ENCODE data around the gene FAM81A.
"Not testable (repeated sequence)": the region's sequence is repeated elsewhere in the genome, so short reads cannot be mapped to it uniquely, and the experiment has no call there.

Gene FAM81A

GRCh38 chr15:59428898-59429297 is 9.1 kb upstream of the FAM81A start:
- DNase-seq = not testable (repeated sequence)

GRCh38 chr15:59432389-59432788 is 5.6 kb upstream of the FAM81A start:
- no peak for DNase-seq

- DNase-seq = no peak
Measured at GRCh38 chr15:59434481-59434880, 3.5 kb upstream of the FAM81A start.

GRCh38 chr15:59436774-59437141 is 1.2 kb upstream of the FAM81A start:
- DNase-seq = no peak

GRCh38 chr15:59437142-59437816 is 707 bp upstream of the FAM81A start:
- DNase-seq = no peak

- DNase-seq = no peak
Measured at GRCh38 chr15:59438625-59439290, 772 bp downstream of the FAM81A start.

- no peak for DNase-seq
Measured at GRCh38 chr15:59439576-59439975, 1.6 kb downstream of the FAM81A start.

GRCh38 chr15:59443341-59444072 is 5.5 kb downstream of the FAM81A start:
- no peak for DNase-seq

- no peak for DNase-seq
Measured at GRCh38 chr15:59444081-59444835, 6.3 kb downstream of the FAM81A start.

GRCh38 chr15:59444980-59445545 is 7.1 kb downstream of the FAM81A start:
- no peak for DNase-seq

GRCh38 chr15:59446232-59446957 is 8.4 kb downstream of the FAM81A start:
- no peak for DNase-seq

- DNase-seq = no peak
Measured at GRCh38 chr15:59447367-59447766, 9.4 kb downstream of the FAM81A start.

GRCh38 chr15:59448871-59449270 is 10.9 kb downstream of the FAM81A start:
- no peak for DNase-seq

- DNase-seq = no peak
Measured at GRCh38 chr15:59453474-59454215, 15.7 kb downstream of the FAM81A start.

- DNase-seq = no peak
Measured at GRCh38 chr15:59456114-59456513, 18.1 kb downstream of the FAM81A start.

GRCh38 chr15:59457103-59457502 is 19.1 kb downstream of the FAM81A start:
- no peak for DNase-seq

GRCh38 chr15:59461521-59461920 is 23.5 kb downstream of the FAM81A start:
- no peak for DNase-seq

GRCh38 chr15:59473226-59473625 is 35.2 kb downstream of the FAM81A start:
- DNase-seq = no peak

GRCh38 chr15:59475161-59475560 is 37.2 kb downstream of the FAM81A start:
- DNase-seq = not testable (repeated sequence)

- DNase-seq = no peak
Measured at GRCh38 chr15:59484399-59484798, 46.4 kb downstream of the FAM81A start.

GRCh38 chr15:59485036-59485435 is 47.0 kb downstream of the FAM81A start:
- no peak for DNase-seq

- not testable (repeated sequence) for DNase-seq
Measured at GRCh38 chr15:59489485-59489884, 51.5 kb downstream of the FAM81A start.

Measured in NCI-H2081 treated with DMSO at 0.1 percent for 48 hours (cell line).